GM19035 (cell line): Measurements from ENCODE around the gene CEMP1.

ENCODE experiments used
- ATAC-seq: cut with Tn5 transposase; IDR thresholded peaks from one replicate; pipeline ENCODE4 v1.9.1; 2021; ENCODE audit not compliant: unreplicated experiment

The CEMP1 gene

GRCh38 chr16:2486645-2487516 lies 44.3 kb downstream of the CEMP1 start:
- no peak for ATAC-seq

- no peak for ATAC-seq
These were observed 45.2 kb downstream of the CEMP1 start for GRCh38 chr16:2485811-2486507.

- ATAC-seq: no peak
These were observed 46.2 kb downstream of the CEMP1 start for GRCh38 chr16:2484898-2485508.

- no peak for ATAC-seq
These were observed 47.0 kb downstream of the CEMP1 start for GRCh38 chr16:2483939-2484897.

GRCh38 chr16:2482708-2483534 lies 48.3 kb downstream of the CEMP1 start:
- no peak for ATAC-seq

- no peak for ATAC-seq
These were observed 49.0 kb downstream of the CEMP1 start for GRCh38 chr16:2482249-2482648.

- no peak for ATAC-seq
These were observed 49.5 kb downstream of the CEMP1 start for GRCh38 chr16:2481676-2482075.

- no peak for ATAC-seq
These were observed 50.3 kb downstream of the CEMP1 start for GRCh38 chr16:2480948-2481347.
